Measurements from ENCODE around the gene CMC1. TPM values are rescaled to one million over a fixed set of nuclear protein-coding genes. Genes with fewer than 3 reads are reported as not detected.

CMC1 gene
- total RNA-seq, 1 experiment from 2014 or later, result 19.2 TPM

DNA sequence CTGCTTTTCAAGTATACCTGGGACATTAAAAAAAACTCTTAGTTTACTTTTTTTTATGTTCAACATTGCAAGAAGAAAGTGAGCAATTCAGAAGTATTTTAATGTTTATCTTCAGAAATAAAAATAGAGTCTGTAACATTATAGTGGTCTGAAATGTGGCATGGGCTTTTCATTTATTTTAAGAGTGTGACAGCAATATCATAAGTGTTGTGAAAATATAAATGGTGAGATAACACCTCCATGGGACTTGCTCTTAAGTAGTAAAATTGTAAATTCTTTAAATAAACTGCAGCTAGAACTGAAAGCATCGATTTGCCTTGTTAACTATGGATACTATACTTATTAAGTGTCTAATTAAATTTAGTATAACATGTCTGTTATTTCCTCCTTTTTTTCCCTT lies 58.3 kb downstream of the CMC1 start:
- no peaks in the 10 kb centered on the region for H3K36me3 ChIP-seq (replicated peaks; ENCODE audit: control insufficient read depth, insufficient read depth, low read length)
- no peaks in the 10 kb centered on the region for H3K27me3 ChIP-seq (ENCODE audit: control insufficient read depth, insufficient read depth, low read length)
- H3K4me3 ChIP-seq (ENCODE audit: insufficient read depth, low read depth, low read length), result no peak overlapping the region
- no peak for DNase-seq

DNA sequence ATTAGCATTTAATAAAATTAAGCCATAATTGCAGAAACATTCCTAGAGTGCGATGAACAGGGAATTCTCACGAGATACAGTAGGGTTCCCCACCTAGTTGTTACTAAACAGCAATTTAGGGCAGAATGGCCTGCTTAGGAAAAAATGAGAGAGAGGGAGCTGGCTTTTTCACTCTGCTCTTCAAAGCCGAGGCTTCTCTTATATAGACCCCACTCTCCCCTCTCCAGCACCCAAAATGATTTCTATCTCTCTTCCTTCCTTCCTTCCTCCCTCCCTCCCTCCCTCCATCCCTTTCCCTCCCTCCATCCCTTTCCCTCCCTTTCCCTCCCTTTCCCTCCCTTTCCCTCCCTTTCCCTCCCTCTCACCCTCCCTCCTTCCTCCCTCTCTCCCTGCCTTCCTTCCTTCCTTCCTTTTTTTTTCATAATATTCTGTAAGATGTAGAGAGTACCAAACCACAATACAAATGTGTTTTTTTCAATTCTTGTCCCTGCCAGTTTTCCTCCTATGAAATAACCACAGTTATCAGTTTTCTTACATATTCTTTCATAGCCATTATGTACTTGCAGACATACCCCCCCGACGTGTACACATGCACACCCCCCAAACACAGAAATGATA lies 59.0 kb downstream of the CMC1 start:
- DNase-seq, result no peak
- Histone ChIP-seq H3K4me3 (ENCODE audit: insufficient read depth, low read depth, low read length) (no peak overlapping the region), H3K27me3 (ENCODE audit: control insufficient read depth, insufficient read depth, low read length) (no peaks in the 10 kb centered on the region), H3K36me3 (replicated peaks; ENCODE audit: control insufficient read depth, insufficient read depth, low read length) (no peaks in the 10 kb centered on the region)

DNA sequence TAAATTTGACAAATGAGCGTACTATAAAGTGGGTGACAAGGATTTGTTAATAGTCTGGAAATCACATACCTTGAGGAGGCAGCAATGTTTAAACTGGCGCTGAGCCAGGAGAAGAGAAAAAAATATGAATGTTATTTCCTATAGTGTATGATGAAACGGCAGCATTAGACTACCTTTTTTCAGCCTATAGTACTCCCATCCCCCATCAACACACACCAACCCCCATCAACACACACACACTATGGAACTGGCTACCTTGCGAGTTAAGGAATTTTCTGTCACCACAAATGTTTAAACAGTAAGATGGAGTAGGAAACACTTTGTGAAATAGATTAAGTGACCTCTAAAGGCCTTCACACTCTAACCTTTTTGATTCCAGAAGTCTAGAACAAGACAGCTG lies 60.3 kb downstream of the CMC1 start:
- Histone ChIP-seq H3K27me3 (ENCODE audit: control insufficient read depth, insufficient read depth, low read length) (no peaks in the 10 kb centered on the region), H3K36me3 (replicated peaks; ENCODE audit: control insufficient read depth, insufficient read depth, low read length) (no peaks in the 10 kb centered on the region), H3K4me3 (ENCODE audit: insufficient read depth, low read depth, low read length) (no peak overlapping the region)
- DNase-seq, result no peak

DNA sequence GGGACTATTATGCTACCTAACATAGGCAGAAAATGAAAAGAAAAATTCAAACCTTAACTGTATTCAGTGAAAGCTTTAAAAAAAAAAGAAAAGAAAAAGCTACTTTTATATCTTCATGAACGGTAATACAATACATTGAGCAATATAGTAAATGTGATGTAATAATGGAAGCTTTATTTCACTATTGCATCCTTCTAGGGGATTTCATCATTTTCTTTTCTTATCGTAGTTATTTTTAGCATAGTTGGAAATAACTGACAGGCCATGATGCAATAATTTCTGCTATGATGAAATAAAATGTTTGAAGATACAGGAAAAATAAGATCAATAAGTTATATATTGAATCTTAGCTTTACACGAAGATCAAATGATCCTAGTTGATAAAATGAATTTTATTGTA lies 66.8 kb downstream of the CMC1 start:
- no peak for DNase-seq
- H3K36me3 ChIP-seq (replicated peaks; ENCODE audit: control insufficient read depth, insufficient read depth, low read length), result no peaks in the 10 kb centered on the region
- no peak overlapping the region for H3K4me3 ChIP-seq (ENCODE audit: insufficient read depth, low read depth, low read length)
- no peaks in the 10 kb centered on the region for H3K27me3 ChIP-seq (ENCODE audit: control insufficient read depth, insufficient read depth, low read length)

DNA sequence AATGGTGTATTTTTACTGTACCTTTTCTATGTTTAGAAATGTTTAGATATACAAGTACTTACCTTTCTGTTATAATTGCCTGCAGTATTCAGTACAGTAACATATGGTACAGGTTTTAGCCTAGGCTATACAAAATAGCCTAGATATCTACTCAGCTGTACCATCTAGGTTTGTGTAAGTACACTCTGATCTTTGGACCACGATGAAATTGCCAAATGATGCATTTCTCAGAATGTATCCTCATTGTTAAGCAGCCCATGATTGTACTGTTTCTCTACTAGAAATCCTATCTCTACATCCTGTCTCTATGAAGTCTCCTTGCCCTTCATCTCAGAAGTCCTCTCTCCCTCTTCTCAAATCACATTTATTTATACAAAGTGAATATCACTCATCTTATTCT lies 74.3 kb downstream of the CMC1 start:
- no peak overlapping the region for H3K4me3 ChIP-seq (ENCODE audit: insufficient read depth, low read depth, low read length)
- H3K36me3 ChIP-seq (replicated peaks; ENCODE audit: control insufficient read depth, insufficient read depth, low read length), result no peaks in the 10 kb centered on the region; the same call in 1 of the 2 replicates
- no peak for DNase-seq
- H3K27me3 ChIP-seq (ENCODE audit: control insufficient read depth, insufficient read depth, low read length), result no peaks in the 10 kb centered on the region

DNA sequence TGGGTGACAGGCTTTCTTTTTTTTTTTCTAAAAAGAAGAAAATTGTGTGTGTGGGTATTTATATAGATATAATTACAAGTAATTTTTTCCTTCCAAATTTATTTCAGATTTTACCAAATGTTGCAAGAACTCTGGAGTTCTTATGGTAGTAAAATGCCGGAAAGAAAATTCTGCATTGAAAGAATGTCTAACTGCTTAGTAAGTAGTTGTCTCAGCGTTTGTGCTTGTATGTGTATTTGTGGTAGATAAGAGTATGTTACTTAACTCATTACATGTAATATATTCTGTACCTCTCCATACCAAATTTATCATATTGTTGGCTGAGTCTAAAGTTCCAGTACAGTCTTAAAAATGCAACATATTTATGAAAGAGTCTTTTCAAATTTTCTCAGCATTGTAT lies 74.8 kb downstream of the CMC1 start:
- H3K27me3 ChIP-seq (ENCODE audit: control insufficient read depth, insufficient read depth, low read length), result no peaks in the 10 kb centered on the region
- no peak for DNase-seq
- H3K4me3 ChIP-seq (ENCODE audit: insufficient read depth, low read depth, low read length), result no peak overlapping the region
- no peaks in the 10 kb centered on the region; the same call in 1 of the 2 replicates for H3K36me3 ChIP-seq (replicated peaks; ENCODE audit: control insufficient read depth, insufficient read depth, low read length)

DNA sequence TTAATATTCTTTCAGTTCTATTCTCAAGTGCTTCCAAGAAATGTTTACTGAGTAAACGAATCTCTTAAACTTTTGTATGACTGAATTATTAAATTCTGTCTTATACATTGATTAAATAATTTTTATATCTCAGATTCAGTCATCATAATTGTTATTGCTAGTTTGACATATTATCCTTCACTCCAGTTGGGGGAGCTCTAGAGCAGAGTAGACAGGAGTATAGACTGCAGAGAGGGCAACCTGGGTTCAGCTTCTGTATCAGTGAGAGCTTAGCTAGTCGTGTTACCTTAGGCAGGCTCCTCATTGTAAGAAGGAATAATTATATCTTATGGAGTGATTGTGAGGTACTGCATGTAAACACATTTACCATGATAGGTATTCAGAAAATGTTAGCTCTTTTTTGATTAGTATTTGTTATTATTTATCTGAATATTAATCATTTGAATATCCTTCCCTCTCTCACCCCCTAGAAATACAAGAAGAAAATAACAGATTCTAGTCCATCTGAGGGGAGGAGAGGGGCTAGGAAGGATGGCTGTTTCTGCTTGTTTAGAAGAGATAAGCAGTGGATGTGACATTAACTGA lies 76.1 kb downstream of the CMC1 start:
- H3K36me3 ChIP-seq (replicated peaks; ENCODE audit: control insufficient read depth, insufficient read depth, low read length), result no peaks in the 10 kb centered on the region; the same call in 1 of the 2 replicates
- no peaks in the 10 kb centered on the region for H3K27me3 ChIP-seq (ENCODE audit: control insufficient read depth, insufficient read depth, low read length)
- no peak overlapping the region for H3K4me3 ChIP-seq (ENCODE audit: insufficient read depth, low read depth, low read length)
- DNase-seq, result peak; percentile 16

DNA sequence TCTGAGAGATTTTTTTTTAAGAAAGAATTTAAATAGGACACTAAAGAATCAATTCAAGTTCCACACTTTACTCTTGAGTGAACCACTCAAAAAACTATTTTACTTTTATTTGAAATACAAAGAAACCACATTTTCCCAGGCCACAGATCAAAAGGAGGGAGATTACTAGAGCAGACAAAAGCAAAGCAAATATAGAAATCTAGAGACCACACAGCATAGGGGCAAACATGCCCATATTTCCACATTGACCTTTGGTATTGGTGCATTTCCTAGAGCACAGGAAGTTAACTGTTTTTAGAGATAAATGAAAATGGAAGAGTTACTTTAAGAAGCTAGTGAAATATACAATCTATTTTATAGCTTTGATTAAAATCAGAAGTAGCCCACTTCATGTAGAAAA lies 79.6 kb downstream of the CMC1 start:
- no peaks in the 10 kb centered on the region for H3K27me3 ChIP-seq (ENCODE audit: control insufficient read depth, insufficient read depth, low read length)
- H3K36me3 ChIP-seq (replicated peaks; ENCODE audit: control insufficient read depth, insufficient read depth, low read length), result no peaks in the 10 kb centered on the region; the same call in 1 of the 2 replicates
- H3K4me3 ChIP-seq (ENCODE audit: insufficient read depth, low read depth, low read length), result no peak overlapping the region
- no peak for DNase-seq

DNA sequence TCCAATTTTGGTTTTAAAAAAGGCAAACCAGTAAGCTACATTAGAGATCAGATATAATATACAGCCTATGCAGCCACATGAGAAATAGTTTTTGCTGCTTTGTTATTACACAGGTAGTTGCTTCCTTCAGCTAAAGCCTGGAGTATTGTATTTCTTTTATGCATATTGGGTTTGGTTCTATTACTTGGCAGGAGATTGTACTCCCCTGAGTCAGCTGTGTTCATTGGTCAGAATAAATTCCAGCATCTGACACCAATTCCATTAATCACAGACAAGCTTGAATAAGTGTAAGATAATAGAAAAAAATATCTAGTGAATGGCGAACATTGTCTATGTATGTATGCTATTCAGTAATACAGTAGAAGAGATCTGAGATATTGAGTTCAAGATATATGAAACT lies 81.0 kb downstream of the CMC1 start:
- H3K36me3 ChIP-seq (replicated peaks; ENCODE audit: control insufficient read depth, insufficient read depth, low read length), result peaks cover 1% of the 10 kb centered on the region
- DNase-seq, result no peak
- H3K27me3 ChIP-seq (ENCODE audit: control insufficient read depth, insufficient read depth, low read length), result no peaks in the 10 kb centered on the region
- no peak overlapping the region for H3K4me3 ChIP-seq (ENCODE audit: insufficient read depth, low read depth, low read length)

DNA sequence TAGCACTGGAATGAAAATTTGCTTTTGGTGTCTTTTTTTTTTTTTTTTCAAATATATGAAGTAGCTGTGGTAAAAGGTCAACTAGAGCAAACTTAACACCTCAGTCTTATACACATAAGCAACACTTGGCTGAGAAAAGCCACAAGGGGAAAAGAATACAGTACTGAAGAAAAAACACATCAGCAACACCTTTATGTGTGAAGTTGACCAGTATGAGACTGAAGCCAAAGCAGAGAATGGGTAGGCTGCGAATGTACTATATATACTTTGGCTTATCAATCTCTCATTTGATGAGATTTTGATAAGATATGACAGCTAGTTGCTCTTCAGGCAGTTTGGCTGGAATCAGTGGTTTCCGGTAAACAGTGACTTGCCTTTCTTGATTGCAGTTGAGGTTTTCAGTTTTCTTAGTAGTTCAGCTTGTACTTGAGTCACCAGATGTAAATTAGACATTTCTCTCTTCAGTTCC lies 85.1 kb downstream of the CMC1 start:
- Histone ChIP-seq H3K27me3 (ENCODE audit: control insufficient read depth, insufficient read depth, low read length) (no peaks in the 10 kb centered on the region), H3K36me3 (replicated peaks; ENCODE audit: control insufficient read depth, insufficient read depth, low read length) (peaks cover 1% of the 10 kb centered on the region; the same call in 1 of the 2 replicates), H3K4me3 (ENCODE audit: insufficient read depth, low read depth, low read length) (no peak overlapping the region)
- no peak for DNase-seq

DNA sequence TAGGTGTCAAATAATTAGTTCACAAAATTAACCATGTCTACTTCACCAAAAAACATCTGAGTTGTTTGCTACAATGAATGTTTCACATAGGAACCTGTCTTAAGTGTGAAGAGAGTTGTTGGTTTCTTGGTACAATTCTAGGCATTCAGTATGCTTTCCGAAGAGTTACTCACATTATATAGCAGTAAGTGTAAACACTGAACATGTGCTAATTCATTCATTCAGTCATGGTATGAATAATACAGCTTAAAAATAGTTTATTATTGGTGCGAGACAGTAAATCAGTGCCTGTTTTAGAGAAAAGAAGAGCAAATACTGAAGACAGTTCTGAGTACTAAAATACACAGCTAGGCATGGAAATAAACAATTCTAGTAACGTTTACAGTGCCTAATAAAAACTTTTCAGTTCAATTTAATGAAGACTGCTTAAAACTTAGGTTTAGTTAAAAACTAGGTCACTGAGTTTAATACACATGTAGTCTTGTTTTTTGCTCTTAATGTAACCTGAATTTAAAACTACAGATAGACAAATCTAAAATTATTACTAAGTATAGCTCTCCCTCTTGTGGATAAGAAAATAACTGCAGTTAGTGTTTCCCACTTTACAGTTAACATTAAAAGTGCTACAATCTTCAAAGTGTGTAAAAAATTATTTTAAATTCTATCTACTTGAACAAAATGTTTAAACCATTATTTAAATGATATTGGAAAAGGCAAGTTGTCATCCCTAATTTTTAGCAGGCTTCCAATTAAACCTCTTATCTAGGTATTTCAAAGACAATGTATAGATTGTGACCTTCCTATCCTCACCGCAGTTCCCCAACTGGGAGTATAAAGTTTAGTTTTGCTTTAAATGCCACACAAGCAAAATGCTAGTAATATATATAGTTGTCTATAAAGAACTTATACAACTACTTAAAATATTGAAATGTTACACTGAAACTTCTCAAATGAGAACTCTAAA lies 87.1 kb downstream of the CMC1 start:
- no peak for DNase-seq
- H3K36me3 ChIP-seq (replicated peaks; ENCODE audit: control insufficient read depth, insufficient read depth, low read length), result peaks cover 1% of the 10 kb centered on the region; the same call in 1 of the 2 replicates
- no peaks in the 10 kb centered on the region for H3K27me3 ChIP-seq (ENCODE audit: control insufficient read depth, insufficient read depth, low read length)
- H3K4me3 ChIP-seq (ENCODE audit: insufficient read depth, low read depth, low read length), result no peak overlapping the region

DNA sequence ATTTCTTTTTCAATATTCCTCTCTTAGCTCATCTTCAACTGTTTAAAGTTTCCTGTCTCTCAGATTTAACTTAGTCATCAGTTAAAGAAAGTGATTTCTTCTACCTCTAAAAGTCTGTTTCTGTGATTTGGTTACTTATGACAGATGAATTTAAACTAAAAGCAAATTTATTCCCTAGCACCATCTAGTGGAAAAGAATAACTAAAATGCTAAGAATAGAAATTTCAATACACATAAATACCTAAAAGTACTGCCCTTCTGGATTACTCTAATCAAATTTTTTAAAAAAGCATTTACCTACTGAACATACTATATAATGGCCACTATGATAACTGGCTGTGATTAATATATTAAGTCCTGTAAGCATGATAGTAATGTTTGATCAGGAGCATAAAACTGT lies 93.1 kb downstream of the CMC1 start:
- no peak overlapping the region for H3K4me3 ChIP-seq (ENCODE audit: insufficient read depth, low read depth, low read length)

DNA sequence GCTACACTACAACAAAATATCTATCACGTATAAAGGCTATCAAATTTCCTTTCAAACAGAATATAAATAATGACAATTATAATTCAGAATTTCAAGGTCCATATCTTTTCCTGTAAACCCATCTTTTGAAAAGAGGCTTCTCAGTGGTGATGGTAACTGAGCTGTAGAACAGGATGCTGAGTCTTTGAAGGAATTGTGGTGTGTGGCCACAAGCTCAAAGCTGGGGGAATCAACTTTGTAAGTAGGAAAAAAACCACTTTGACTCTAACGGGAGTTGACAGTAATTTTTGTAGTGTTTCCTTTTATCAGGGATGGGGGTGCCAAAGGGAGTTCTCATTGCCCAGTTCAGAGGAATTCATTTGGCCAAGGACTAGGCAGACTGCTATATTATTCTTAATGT lies 93.8 kb downstream of the CMC1 start:
- Histone ChIP-seq H3K4me3 (ENCODE audit: insufficient read depth, low read depth, low read length) (no peak overlapping the region), H3K36me3 (replicated peaks; ENCODE audit: control insufficient read depth, insufficient read depth, low read length) (no peaks in the 10 kb centered on the region; the same call in 1 of the 2 replicates), H3K27me3 (ENCODE audit: control insufficient read depth, insufficient read depth, low read length) (no peaks in the 10 kb centered on the region)
- DNase-seq, result no peak

More for the DNA sequence above, 93.1 kb downstream of the CMC1 start:
- DNase-seq, result no peak
- Histone ChIP-seq H3K27me3 (ENCODE audit: control insufficient read depth, insufficient read depth, low read length) (no peaks in the 10 kb centered on the region), H3K36me3 (replicated peaks; ENCODE audit: control insufficient read depth, insufficient read depth, low read length) (no peaks in the 10 kb centered on the region; the same call in 1 of the 2 replicates)

DNA sequence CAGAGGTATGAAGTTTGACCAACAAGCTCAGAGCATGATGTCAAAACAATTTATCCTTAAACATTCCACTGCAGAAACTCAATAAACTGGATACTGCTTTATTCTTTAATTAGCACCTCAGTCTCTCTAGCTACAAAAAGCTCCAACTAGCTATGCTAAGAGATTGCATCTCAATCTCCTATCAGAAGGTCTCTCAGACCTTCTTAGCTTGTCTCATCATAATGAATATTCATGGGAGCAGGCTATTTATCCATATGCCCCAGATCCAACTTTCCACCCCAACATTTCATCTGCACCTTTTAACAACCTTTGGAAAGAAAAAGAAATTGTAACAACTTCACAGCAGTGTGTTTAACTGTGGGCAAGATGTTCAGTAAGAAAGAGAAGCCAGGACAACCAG lies 95.8 kb downstream of the CMC1 start:
- H3K36me3 ChIP-seq (replicated peaks; ENCODE audit: control insufficient read depth, insufficient read depth, low read length), result no peaks in the 10 kb centered on the region; the same call in 1 of the 2 replicates

More for the DNA sequence above, 95.8 kb downstream of the CMC1 start:
- Histone ChIP-seq H3K4me3 (ENCODE audit: insufficient read depth, low read depth, low read length) (no peak overlapping the region), H3K27me3 (ENCODE audit: control insufficient read depth, insufficient read depth, low read length) (no peaks in the 10 kb centered on the region)
- no peak for DNase-seq
